ENCODE data around the gene DDX31.

- TF ChIP-seq CREB1 (CRISPR knock-in tag; IDR thresholded peaks at IDR 0.05) (no peak), SP1 (CRISPR knock-in tag; conservative IDR thresholded peaks at IDR 0.05) (no peak), CTCF (IDR thresholded peaks at IDR 0.05) (no peak), USF2 (CRISPR knock-in tag; IDR thresholded peaks at IDR 0.05) (no peak), TEAD4 (CRISPR knock-in tag; IDR thresholded peaks at IDR 0.05) (no peak), USF1 (CRISPR knock-in tag; IDR thresholded peaks at IDR 0.05) (no peak), ATF6 (CRISPR knock-in tag; IDR thresholded peaks at IDR 0.05) (no peak), NR2C2 (CRISPR knock-in tag; IDR thresholded peaks at IDR 0.05) (no peak), RORB (CRISPR knock-in tag; IDR thresholded peaks at IDR 0.05) (no peak), STAT6 (CRISPR knock-in tag; conservative IDR thresholded peaks at IDR 0.05; ENCODE audit: low read depth) (no peak), MAX (CRISPR knock-in tag; IDR thresholded peaks at IDR 0.05) (no peak), ZNF396 (CRISPR knock-in tag; IDR thresholded peaks at IDR 0.05; ENCODE audit: borderline replicate concordance) (no peak), FOXP1 (CRISPR knock-in tag; IDR thresholded peaks at IDR 0.05; ENCODE audit: borderline replicate concordance) (no peak), ZBTB21 (CRISPR knock-in tag; IDR thresholded peaks at IDR 0.05; ENCODE audit: borderline replicate concordance) (no peak)
Observed at GRCh38 chr9:132554755-132555154, 115.0 kb downstream of the DDX31 start.

Data from WTC11 (cell line).